Measurements from ENCODE around the gene RHBG.
A peak's percentile ranks its signal among the peaks of the same experiment; 100 is the strongest.
"Not testable (repeated sequence)": the region's sequence is repeated elsewhere in the genome, so short reads cannot be mapped to it uniquely, and the experiment has no call there.

RHBG gene

DNA sequence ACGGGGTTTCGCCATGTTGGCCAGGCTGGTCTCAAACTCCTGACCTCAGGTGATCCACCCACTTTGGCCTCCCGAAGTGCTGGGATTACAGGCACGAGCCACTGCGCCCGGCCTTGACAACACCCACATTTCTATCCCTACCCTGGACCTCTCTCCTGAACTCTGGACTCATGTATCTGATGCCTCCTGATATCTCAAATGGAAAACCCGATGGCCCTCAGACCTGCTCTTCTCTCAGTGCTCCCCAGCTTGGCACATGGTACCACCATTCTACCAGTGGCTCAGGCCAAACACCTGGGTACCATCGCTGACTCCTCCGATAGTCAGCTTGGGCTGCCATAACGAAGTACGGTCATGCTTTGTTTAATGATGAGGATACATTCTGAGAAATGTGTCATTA is 8.5 kb upstream of the RHBG start:
- no peak for DNase-seq

DNA sequence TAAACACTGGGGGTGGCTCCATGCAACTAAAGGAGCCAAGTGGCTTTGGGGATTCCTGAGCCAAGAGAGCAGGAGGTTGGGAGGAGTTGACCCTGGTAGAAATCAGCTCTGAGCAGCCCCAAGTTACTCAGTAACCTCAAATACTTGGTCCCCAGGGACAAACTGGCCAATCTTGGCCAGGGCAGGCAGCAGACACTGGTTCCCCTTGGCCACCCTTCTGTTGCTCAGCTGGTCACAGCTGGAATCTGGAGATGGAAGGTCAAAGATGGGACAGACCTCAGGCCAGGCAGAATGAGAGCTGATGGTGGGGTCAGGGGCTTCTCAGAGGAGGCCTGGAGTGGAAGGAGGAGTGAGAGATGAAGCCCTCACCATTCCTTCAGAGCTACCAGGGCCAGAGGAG is 3.3 kb upstream of the RHBG start:
- DNase-seq: no peak

- DNase-seq: no peak
Observed at GRCh38 chr1:156366378-156367166, 2.4 kb upstream of the RHBG start.

DNA sequence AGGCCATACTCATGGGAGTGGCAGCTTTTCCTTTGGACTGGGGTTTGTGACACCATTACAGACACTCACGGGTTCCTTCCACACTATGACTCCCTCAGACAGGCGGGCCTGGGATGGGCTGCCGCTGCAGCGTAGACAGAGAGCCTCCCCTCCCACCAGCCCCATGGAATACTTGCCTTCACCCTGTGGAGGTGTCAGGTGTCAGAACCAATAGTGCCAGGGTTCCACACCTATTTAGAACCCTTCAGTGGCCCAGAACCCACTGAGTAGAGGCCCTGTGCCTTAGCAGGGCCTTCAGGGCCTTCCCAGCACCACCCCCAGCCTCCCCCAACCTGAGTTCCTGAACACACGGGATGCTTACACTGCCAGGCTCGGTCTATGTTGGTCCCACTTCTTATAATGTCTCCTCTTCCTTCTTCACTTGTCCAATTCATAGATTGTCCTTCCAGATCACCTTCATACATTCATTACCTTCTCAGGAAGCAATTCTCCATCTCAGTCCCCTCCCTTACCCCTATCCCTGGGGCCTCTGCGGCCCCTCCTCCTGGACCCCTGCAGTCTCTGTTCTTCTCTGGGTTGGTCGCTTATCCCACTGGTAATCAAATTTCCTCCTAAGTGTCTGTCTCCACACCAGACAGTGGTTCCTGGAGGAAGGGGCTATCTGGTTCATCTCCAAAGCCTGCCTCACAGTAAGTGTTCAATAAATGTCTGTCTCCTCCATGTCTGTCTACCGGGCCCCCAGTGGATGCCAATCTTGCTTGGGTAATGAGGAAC is 1.4 kb upstream of the RHBG start:
- DNase-seq: no peak

GRCh38 chr1:156368157-156368658 is 803 bp upstream of the RHBG start:
- no peak for DNase-seq

- not testable (repeated sequence) for DNase-seq
Observed at GRCh38 chr1:156369685-156370286, 775 bp downstream of the RHBG start.

GRCh38 chr1:156371553-156372264 is 2.7 kb downstream of the RHBG start:
- peak; percentile 29 for DNase-seq

DNA sequence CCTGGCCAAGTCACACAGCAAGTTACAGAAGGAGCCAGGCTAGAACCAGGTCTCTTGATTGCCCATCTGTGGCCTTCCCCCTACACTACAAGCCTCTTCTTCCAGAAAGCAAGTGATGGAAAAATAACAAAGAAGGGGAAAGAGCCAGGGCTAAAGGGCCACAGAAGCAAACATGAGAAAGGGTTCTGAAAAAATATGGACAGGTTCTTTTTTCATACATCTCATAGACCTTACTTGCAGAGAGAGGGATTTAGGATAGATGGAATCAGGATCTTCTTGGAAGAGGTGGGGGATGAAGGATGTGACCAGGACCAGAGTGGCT is 3.2 kb downstream of the RHBG start:
- no peak for DNase-seq

DNA sequence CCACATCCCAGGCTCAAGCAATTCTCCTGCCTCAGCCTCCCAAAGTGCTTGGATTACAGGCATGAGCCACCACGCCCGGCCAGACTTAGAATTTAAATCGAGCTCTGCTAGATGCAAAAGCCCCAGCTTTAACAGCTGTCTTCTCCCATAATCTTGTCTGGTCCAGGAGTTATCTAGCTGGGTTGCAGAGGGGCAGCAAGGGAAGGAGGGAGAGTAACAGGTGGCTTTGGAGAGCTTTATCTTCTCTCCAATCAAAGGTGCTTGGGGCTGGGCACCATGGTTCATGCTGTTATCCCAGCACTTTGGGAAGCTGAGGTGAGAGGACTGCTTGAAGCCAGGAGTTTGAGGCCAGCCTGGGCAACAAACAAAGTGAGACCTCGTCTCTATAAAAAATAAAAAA is 3.9 kb downstream of the RHBG start:
- DNase-seq: no peak

DNA sequence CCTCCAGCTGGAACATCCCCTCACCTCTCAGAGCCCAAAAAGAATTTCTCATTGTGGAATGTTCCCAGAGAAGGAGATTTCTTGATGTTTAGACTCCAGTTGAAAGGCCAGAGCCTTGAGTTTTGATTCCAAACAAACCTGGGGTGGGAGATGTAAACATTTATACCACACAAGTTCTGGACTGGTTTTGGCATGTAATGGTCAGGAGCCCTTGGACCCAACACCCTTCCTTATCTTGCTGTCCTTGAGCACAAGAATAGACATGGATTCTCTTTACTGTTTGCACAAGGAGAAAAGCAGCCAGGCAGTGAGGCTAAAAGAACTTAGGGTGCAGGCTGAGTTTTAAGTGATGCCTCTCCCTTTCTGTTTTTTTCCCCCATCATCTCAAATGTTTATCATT is 4.5 kb downstream of the RHBG start:
- DNase-seq: no peak

GRCh38 chr1:156376146-156376545 is 7.1 kb downstream of the RHBG start:
- DNase-seq: no peak

DNA sequence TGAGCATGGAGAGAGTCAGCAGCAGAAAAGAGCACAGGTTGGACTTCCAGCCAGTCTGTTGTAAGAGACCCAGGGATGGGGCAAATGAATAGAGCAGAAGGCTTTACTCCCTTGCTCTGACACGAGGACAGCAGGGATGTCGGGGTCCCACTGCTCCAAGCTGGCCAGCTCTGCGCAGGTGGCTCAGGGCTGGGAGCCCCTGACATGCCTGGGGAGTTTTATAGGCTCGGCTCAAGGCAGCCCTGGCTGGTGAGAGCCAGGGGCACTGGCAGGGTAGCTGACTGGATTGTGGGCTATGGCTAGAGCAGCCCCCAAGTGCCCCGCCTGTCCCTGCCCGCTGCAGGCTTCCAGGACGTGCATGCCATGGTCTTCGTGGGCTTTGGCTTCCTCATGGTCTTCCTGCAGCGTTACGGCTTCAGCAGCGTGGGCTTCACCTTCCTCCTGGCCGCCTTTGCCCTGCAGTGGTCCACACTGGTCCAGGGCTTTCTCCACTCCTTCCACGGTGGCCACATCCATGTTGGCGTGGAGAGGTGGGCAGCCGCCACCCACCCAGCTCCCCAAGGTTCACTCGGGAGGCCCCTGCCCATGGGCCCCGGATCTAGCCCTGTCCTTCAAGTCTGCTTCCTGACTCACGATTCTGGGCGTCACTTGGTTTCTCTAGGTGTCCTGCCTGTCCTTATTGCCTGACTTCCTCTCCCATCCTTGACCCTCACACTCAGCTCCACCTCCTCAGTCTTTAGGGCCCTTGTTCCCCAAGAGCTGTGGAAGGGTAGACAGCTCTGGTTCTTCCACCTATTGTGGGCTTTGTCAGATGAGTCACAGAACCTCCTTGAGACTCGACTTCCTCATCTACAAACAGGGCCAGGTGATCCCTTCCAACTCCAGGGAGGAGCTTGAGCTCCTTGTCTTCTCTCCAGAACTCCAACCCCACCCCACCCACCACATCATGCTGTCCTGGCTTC is 8.2 kb downstream of the RHBG start:
- DNase-seq: no peak

GRCh38 chr1:156378557-156378956 is 9.5 kb downstream of the RHBG start:
- DNase-seq: no peak

DNA sequence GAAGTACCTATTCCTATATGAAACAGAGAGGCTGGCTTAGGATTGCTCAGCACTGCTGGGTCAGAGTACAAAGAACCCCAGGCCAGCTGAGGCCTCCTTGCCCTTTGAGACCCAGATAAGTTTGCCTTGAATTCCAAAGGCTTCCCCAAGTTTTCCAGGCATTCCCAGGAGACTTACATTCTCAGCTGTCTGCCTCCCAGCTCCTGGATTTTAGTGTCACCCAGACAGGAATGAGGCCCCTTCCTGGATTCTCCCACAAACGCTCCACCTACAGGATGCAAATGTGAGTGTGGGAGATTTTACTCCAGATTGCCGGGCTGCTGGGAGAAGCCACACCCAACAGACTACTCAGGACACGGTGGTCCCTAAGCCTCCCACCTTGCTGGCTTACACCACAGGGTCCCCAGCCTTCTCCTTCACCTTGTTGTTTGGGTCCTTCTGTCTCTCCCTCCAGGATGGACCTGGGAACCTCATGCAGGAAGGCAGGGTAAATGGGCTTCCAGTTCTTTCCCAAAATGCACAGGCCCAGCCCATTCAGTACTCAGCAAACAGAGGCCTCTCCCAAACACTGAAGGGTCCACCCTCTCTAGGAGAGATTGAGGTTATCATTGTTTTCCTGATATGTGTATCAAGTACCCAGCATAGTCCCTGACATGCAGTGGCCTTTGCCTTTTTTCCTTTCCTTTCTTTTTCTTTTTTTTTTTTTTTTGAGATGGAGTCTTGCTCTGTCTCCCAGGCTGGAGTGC is 10.6 kb downstream of the RHBG start:
- no peak for DNase-seq

GRCh38 chr1:156382561-156382960 is 13.6 kb downstream of the RHBG start:
- DNase-seq: no peak

- peak; percentile 42 for DNase-seq
Observed at GRCh38 chr1:156383023-156383422, 14.0 kb downstream of the RHBG start.

- no peak for DNase-seq
Observed at GRCh38 chr1:156384007-156384406, 15.0 kb downstream of the RHBG start.

GRCh38 chr1:156384658-156385057 is 15.6 kb downstream of the RHBG start:
- DNase-seq: no peak

DNA sequence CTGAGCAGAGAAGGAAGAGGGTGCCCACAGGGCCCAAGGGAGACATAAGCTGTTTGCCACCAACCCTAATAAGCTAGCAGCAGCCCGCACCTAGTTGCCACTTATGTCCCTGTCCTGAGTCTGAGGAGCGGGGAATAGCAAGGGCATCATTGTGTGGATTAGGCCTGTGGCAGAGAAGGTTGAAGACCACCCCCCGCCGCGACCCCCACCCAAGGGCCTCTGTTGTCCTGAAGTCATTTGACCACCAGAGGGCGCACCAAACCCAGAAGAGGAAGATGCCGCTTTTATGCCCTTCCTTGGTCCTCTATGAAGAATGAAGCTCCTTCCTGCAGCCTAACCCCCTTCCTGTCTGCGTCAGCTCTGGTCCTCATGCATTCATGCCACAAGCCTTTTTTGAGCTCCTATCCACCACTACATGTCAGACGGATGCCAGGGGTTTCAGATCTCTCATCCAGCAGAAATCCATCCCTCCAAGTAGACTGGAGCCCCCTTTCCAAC is 16.6 kb downstream of the RHBG start:
- no peak for DNase-seq

- no peak for DNase-seq
Observed at GRCh38 chr1:156386134-156386901, 17.3 kb downstream of the RHBG start.
